Loucy (cell line): ENCODE measurements around the gene PRKN.

Source experiments
- CTCF ChIP-seq: fragments of 200-600 bp; sonication (generic); conservative IDR thresholded peaks from 2 replicates; pipeline ENCODE4 v1.5.1; 2014; ENCODE audit warnings: mild to moderate bottlenecking, antibody characterized with exemption, low read length
- EZH2phosphoT487 ChIP-seq: fragments of 200-600 bp; IDR thresholded peaks from 2 replicates; pipeline ENCODE4 v1.6.1; 2018; ENCODE audit warnings: antibody characterized with exemption, mild to moderate bottlenecking, moderate library complexity, borderline replicate concordance

- TF ChIP-seq CTCF = no peak
- TF ChIP-seq EZH2phosphoT487 = no peak
Observed at GRCh38 chr6:162124710-162125435, 602.7 kb downstream of the PRKN start.
